Endothelial cell of umbilical vein (primary cell): ENCODE results near the gene KCNJ15. TPM values are rescaled to one million over a fixed set of nuclear protein-coding genes. Genes with fewer than 3 reads are reported as not detected.

Experiments
- BruUV-seq: library from RNA; stranded (reverse); fragments of 400-500 nt; replicated peaks from 2 replicates; lab custom pipeline; 2021; lab: Mats Ljungman, UMichigan
- CTCF ChIA-PET: fragments of 300-600, 350-600 bp; sonication (Branson Sonifier 250); formaldehyde crosslinking; loops from one replicate; lab custom pipeline; 2021; ENCODE audit warnings: antibody characterized with exemption, inconsistent platforms; lab: Charles Lee
- POLR2A ChIA-PET: fragments of 300-600, 350-600 bp; sonication (Branson Sonifier 250); formaldehyde crosslinking; loops from one replicate; lab custom pipeline; 2021; ENCODE audit warnings: antibody characterized with exemption, inconsistent platforms; lab: Charles Lee
- DNase-seq: peaks from one replicate; pipeline ENCODE4 v3.0.0-alpha.2; 2011; ENCODE audit warnings: low read depth, low spot score
- FAIRE-seq: peaks from 2 replicates; lab custom pipeline; 2011; peaks lifted over from hg19 to GRCh38; lab: Jason Lieb, UNC
- H2AFZ ChIP-seq: 2 replicates; pipeline ENCODE4 v1.6.0; 2012; ENCODE audit warnings: low read depth, low read length, control low read depth, inconsistent platforms
- H3K27ac ChIP-seq: 2 replicates; pipeline ENCODE4 v1.5.1; 2011; ENCODE audit warnings: low read depth, mild to moderate bottlenecking, control low read depth, low read length, moderate library complexity; ENCODE audit not compliant: insufficient read depth
- H3K27me3 ChIP-seq, 2 experiments: 2 replicates each; pipeline versions ENCODE4 v1.6.0 to v1.6.1; 2011; ENCODE audit warnings: low read length in 2 of 2, mixed read lengths in 1 of 2; ENCODE audit not compliant: control insufficient read depth in 2 of 2, insufficient read depth in 2 of 2
- H3K36me3 ChIP-seq, 2 experiments: 2 replicates in 1 of 2; 3 replicates in 1 of 2; pipeline ENCODE4 v1.5.1; 2011; ENCODE audit warnings: low read length in 2 of 2, mild to moderate bottlenecking in 1 of 2, moderate library complexity in 1 of 2; ENCODE audit not compliant: control insufficient read depth in 2 of 2, insufficient read depth in 2 of 2; ENCODE audit errors: extremely low read depth in 1 of 2
- H3K4me1 ChIP-seq: 3 replicates; pipeline ENCODE4 v1.5.1; 2011; ENCODE audit warnings: mild to moderate bottlenecking, low read length; ENCODE audit not compliant: control insufficient read depth, insufficient read depth; ENCODE audit errors: extremely low read depth
- H3K4me2 ChIP-seq: 2 replicates; pipeline ENCODE4 v1.6.1; 2011; ENCODE audit warnings: low read length, control low read depth, mixed read lengths; ENCODE audit not compliant: insufficient read depth
- H3K4me3 ChIP-seq, 3 experiments: fragments of 200-600 bp in 1 of 3; sonication (generic), shearing (Covaris generic) in 1 of 3; replicated peaks in 1 of 3; 2 replicates each; pipeline ENCODE4 v1.5.1; 2011 to 2016; ENCODE audit warnings: control low read depth in 3 of 3, low read length in 3 of 3, mild to moderate bottlenecking in 2 of 3, inconsistent platforms in 1 of 3, low read depth in 1 of 3, moderate library complexity in 1 of 3; ENCODE audit not compliant: insufficient read depth in 1 of 3
- H3K79me2 ChIP-seq: 2 replicates; pipeline ENCODE4 v1.6.0; 2012; ENCODE audit warnings: low read length, inconsistent platforms; ENCODE audit not compliant: control insufficient read depth, insufficient read depth
- H3K9ac ChIP-seq: replicated peaks from 2 replicates; pipeline ENCODE3; 2011; ENCODE audit warnings: low read length, control low read depth; ENCODE audit not compliant: insufficient read depth; ENCODE audit errors: extremely low read depth
- H3K9me1 ChIP-seq: replicated peaks from 3 replicates; pipeline ENCODE4 v1.6.0; 2011; ENCODE audit warnings: mild to moderate bottlenecking, low read length; ENCODE audit not compliant: control insufficient read depth, insufficient read depth; ENCODE audit errors: extremely low read depth
- H3K9me3 ChIP-seq: replicated peaks from 2 replicates; pipeline ENCODE4 v1.5.1; 2012; ENCODE audit warnings: low read length, inconsistent platforms; ENCODE audit not compliant: control insufficient read depth, insufficient read depth
- H4K20me1 ChIP-seq: replicated peaks from 2 replicates; pipeline ENCODE3; 2011; ENCODE audit warnings: mild to moderate bottlenecking, low read length; ENCODE audit not compliant: control insufficient read depth, insufficient read depth; ENCODE audit errors: extremely low read depth
- CTCF ChIP-seq, 2 donors: IDR thresholded peaks; 1 replicate in 1 of 2; 2 replicates in 1 of 2; pipeline ENCODE4 v1.5.1; 2011; ENCODE audit warnings: low read length in 2 of 2, mild to moderate bottlenecking in 2 of 2, moderate library complexity in 2 of 2, control low read depth in 1 of 2, inconsistent platforms in 1 of 2, low read depth in 1 of 2; ENCODE audit not compliant: insufficient read depth in 1 of 2; ENCODE audit errors: extremely low read depth in 1 of 2
- EZH2 ChIP-seq: IDR thresholded peaks from 2 replicates; pipeline ENCODE4 v1.6.1; 2012; ENCODE audit warnings: borderline replicate concordance, low read depth, mild to moderate bottlenecking, moderate library complexity, low read length, inconsistent platforms; ENCODE audit not compliant: severe bottlenecking
- FOS ChIP-seq: IDR thresholded peaks from 2 replicates; pipeline ENCODE4 v1.6.1; 2011; ENCODE audit warnings: mild to moderate bottlenecking, low read length, moderate library complexity, borderline replicate concordance; ENCODE audit not compliant: insufficient read depth
- GATA2 ChIP-seq: IDR thresholded peaks from 2 replicates; pipeline ENCODE4 v1.7.0; 2011; ENCODE audit warnings: low read depth, mild to moderate bottlenecking, moderate library complexity, mixed read lengths, low read length; ENCODE audit not compliant: insufficient read length, insufficient read depth
- JUN ChIP-seq: IDR thresholded peaks from 2 replicates; pipeline ENCODE4 v1.6.1; 2011; ENCODE audit warnings: borderline replicate concordance, low read depth; ENCODE audit not compliant: insufficient read length, insufficient read depth
- MAX ChIP-seq: IDR thresholded peaks from 2 replicates; pipeline ENCODE4 v1.6.1; 2011; ENCODE audit not compliant: insufficient read depth, insufficient read length
- MYC ChIP-seq: IDR thresholded peaks from one replicate; pipeline ENCODE4 v1.6.1; 2011; ENCODE audit warnings: mild to moderate bottlenecking, low read depth, low read length
- POLR2AphosphoS5 ChIP-seq: IDR thresholded peaks from 2 replicates; pipeline ENCODE4 v1.6.1; 2012; ENCODE audit warnings: low read depth, mild to moderate bottlenecking, control low read depth, low read length, moderate library complexity; ENCODE audit not compliant: insufficient read depth
- dilution Hi-C: fragments of 300-500 bp; cut with MboI; formaldehyde crosslinking; loops from one replicate; pipeline ENCODE4 v1.15.0; 2019; ENCODE audit warnings: low sequenced_read_pairs; ENCODE audit not compliant: extremely low pct_ligation_motif_present
- intact Hi-C: fragments of 100-400 bp; cut with micrococcal nuclease; formaldehyde crosslinking; loops from one replicate; pipeline ENCODE4 v1.10.0; 2022
- polyA plus RNA-seq, 4 experiments: library from polyadenylated mRNA; depleted of rRNA in 3 of 4; stranded (reverse) in 3 of 4; unstranded in 1 of 4; fragments of >200 nt; gene quantifications; 2 replicates each; pipeline versions ENCODE4 v1.2.1 to v1.2.3, GENCODE V29; 2011 to 2012; ENCODE audit warnings: missing spikeins in 1 of 4
- total RNA-seq: library from RNA; stranded (reverse); gene quantifications from 2 replicates; pipeline ENCODE4 v1.2.3, GENCODE V29; 2021

KCNJ15 gene
- total and polyA plus RNA-seq, 2 donors (not counting 3 experiments of a cell fraction or from before 2014, with no cell fraction given) = 1.4 to 1.5 TPM

- ChIA-PET CTCF (interaction anchor here (1.1 to 1.2 kb wide), 3 partner anchors 14 to 93 kb away, joined by 3 to 4 read pairs (median 4); no protein-coding TSS in a partner anchor), POLR2A (no interaction called here)
- no peaks in the 10 kb centered on the region for H3K9me3 ChIP-seq
- intact Hi-C loops = no loop called here
- no peaks in the 10 kb centered on the region for H3K36me3 ChIP-seq
- no peaks in the 10 kb centered on the region for H4K20me1 ChIP-seq
- H3K27ac ChIP-seq = no peak overlapping the region
- H3K4me3 ChIP-seq = no peak overlapping the region
- peaks cover 4% of the 10 kb centered on the region for H3K4me1 ChIP-seq
- no peak overlapping the region for H3K9ac ChIP-seq
- H3K27me3 ChIP-seq = no peaks in the 10 kb centered on the region
- TF ChIP-seq POLR2AphosphoS5 (no peak), EZH2 (no peak), MYC (no peak), FOS (no peak), MAX (no peak), JUN (no peak), CTCF (IDR thresholded peaks at IDR 0.05; ENCODE audit: extremely low read depth in 1 of 2, insufficient read depth in 1 of 2, low read depth in 1 of 2, low read length in 2 of 2) (no peak), GATA2 (no peak)
- no peaks in the 10 kb centered on the region for H3K9me1 ChIP-seq
- no peaks in the 10 kb centered on the region for H3K79me2 ChIP-seq
- DNase-seq (no peak), FAIRE-seq (no peak)
- no TSS peak for BruUV-seq
- dilution Hi-C loops = no loop called here
- no peak overlapping the region for H2AFZ ChIP-seq
- H3K4me2 ChIP-seq = no peak overlapping the region
These were observed 55.0 kb downstream of the KCNJ15 start for GRCh38 chr21:38311765-38312164.
